K562 (cell line): ENCODE data around the gene BCAS1. TPM values are rescaled to one million over a fixed set of nuclear protein-coding genes. Genes with fewer than 3 reads are reported as not detected.

ENCODE experiments used
- CBX3 ChIP-seq, 2 experiments: IDR thresholded peaks; 1 replicate in 1 of 2; 2 replicates in 1 of 2; pipeline ENCODE4 v1.6.1; 2012; ENCODE audit warnings: inconsistent platforms in 2 of 2, low read length in 2 of 2, borderline replicate concordance in 1 of 2, control low read depth in 1 of 2
- ETS2 ChIP-seq: IDR thresholded peaks from 2 replicates; pipeline ENCODE4 v1.6.1; 2016; ENCODE audit warnings: borderline replicate concordance, missing genetic modification characterization, mild to moderate bottlenecking, moderate library complexity, missing compliant biosample characterization; ENCODE audit not compliant: poor library complexity, severe bottlenecking
- ETV5 ChIP-seq: sonication (generic); formaldehyde crosslinking; IDR thresholded peaks from 2 replicates; pipeline ENCODE4 v1.4.0; 2020; ENCODE audit warnings: low read depth, mild to moderate bottlenecking, missing genetic modification reagents
- GATAD2B ChIP-seq: fragments of 450-650 bp; IDR thresholded peaks from 2 replicates; pipeline ENCODE4 v1.6.1; 2017; ENCODE audit warnings: mild to moderate bottlenecking, borderline replicate concordance
- ILF3 ChIP-seq: fragments of 450-650 bp; IDR thresholded peaks from 2 replicates; pipeline ENCODE4 v1.6.1; 2018; ENCODE audit warnings: antibody characterized with exemption, mild to moderate bottlenecking, moderate library complexity, borderline replicate concordance
- KLF6 ChIP-seq: fragments of 250-450 bp; sonication (Bioruptor Pico); IDR thresholded peaks from 2 replicates; pipeline ENCODE4 v1.4.0; 2020; ENCODE audit warnings: mild to moderate bottlenecking, moderate library complexity, borderline replicate concordance
- MTA1 ChIP-seq: fragments of 450-650 bp; IDR thresholded peaks from 2 replicates; pipeline ENCODE4 v1.6.1; 2017; ENCODE audit warnings: borderline replicate concordance
- MTA2 ChIP-seq: fragments of 450-650 bp; IDR thresholded peaks from 2 replicates; pipeline ENCODE4 v1.6.1; 2016; ENCODE audit warnings: low read depth
- NCOA2 ChIP-seq, 2 experiments: fragments of 450-650 bp; IDR thresholded peaks; 2 replicates each; pipeline ENCODE4 v1.6.1; 2018; ENCODE audit warnings: mild to moderate bottlenecking in 2 of 2, moderate library complexity in 1 of 2; ENCODE audit not compliant: partially characterized antibody in 2 of 2
- PHTF2 ChIP-seq: fragments of 250-450 bp; sonication (Bioruptor Pico); IDR thresholded peaks from 2 replicates; pipeline ENCODE4 v1.5.0; 2021; ENCODE audit warnings: mild to moderate bottlenecking
- TOE1 ChIP-seq, 2 experiments: fragments of 450-650 bp in 1 of 2; sonication (generic) in 1 of 2; formaldehyde crosslinking in 1 of 2; IDR thresholded peaks; 2 replicates each; pipeline versions ENCODE4 v1.7.1 to v1.8.0; 2016 to 2022; ENCODE audit warnings: borderline replicate concordance in 2 of 2, mild to moderate bottlenecking in 2 of 2, antibody characterized with exemption in 1 of 2, inconsistent platforms in 1 of 2, low read depth in 1 of 2, missing genetic modification reagents in 1 of 2, moderate library complexity in 1 of 2
- XRCC3 ChIP-seq: fragments of 450-650 bp; IDR thresholded peaks from 2 replicates; pipeline ENCODE4 v1.6.1; 2017; ENCODE audit warnings: mild to moderate bottlenecking, moderate library complexity
- ZBTB1 ChIP-seq: sonication (generic); formaldehyde crosslinking; IDR thresholded peaks from 2 replicates; pipeline ENCODE4 v1.8.1; 2023; ENCODE audit warnings: missing genetic modification reagents, low read depth, mild to moderate bottlenecking, borderline replicate concordance
- ZBTB33 ChIP-seq: sonication (generic); formaldehyde crosslinking; IDR thresholded peaks from 2 replicates; pipeline ENCODE4 v1.8.1; 2023; ENCODE audit warnings: mild to moderate bottlenecking, missing genetic modification reagents
- ZKSCAN8 ChIP-seq: fragments of 200-800 bp; sonication (Bioruptor generic); IDR thresholded peaks from 2 replicates; pipeline ENCODE4 v1.6.1; 2016; ENCODE audit warnings: missing genetic modification characterization, missing compliant biosample characterization
- ZNF134 ChIP-seq: fragments of 250-450 bp; sonication (Bioruptor Pico); conservative IDR thresholded peaks from 2 replicates; pipeline ENCODE4 v1.4.0; 2020
- ZNF280B ChIP-seq: fragments of 250-450 bp; sonication (Bioruptor Pico); IDR thresholded peaks from 2 replicates; pipeline ENCODE4 v1.5.1; 2021; ENCODE audit warnings: mild to moderate bottlenecking
- ZNF436 ChIP-seq: fragments of 250-450, 450-650 bp; sonication (Bioruptor Pico); formaldehyde crosslinking; IDR thresholded peaks from 2 replicates; pipeline ENCODE4 v1.7.0; 2020; ENCODE audit warnings: mild to moderate bottlenecking
- ZNF586 ChIP-seq: fragments of 450-650 bp; formaldehyde crosslinking; conservative IDR thresholded peaks from 2 replicates; pipeline ENCODE4 v1.4.0; 2020; ENCODE audit warnings: mild to moderate bottlenecking, moderate library complexity
- polyA plus RNA-seq, 8 experiments: library from polyadenylated mRNA; depleted of rRNA in 4 of 8; stranded (reverse) in 5 of 8; unstranded in 3 of 8; fragments of >200 nt; fragmentation: Nextera tagmentation in 2 of 8; fragmentation: Illumina TruSeq in 1 of 8; extraction: Ambion mirVana in 2 of 8; extraction: Trizol in 1 of 8; gene quantifications; 2 replicates each; pipeline versions ENCODE4 v1.2.1 to v1.2.3, GENCODE V29; 2011 to 2014; ENCODE audit warnings: inconsistent platforms in 1 of 8, missing spikeins in 1 of 8
- total RNA-seq, 7 experiments: library from RNA; depleted of rRNA in 6 of 7; stranded (reverse); fragments of >200 nt in 6 of 7; fragmentation: Illumina TruSeq in 2 of 7; extraction: Trizol in 2 of 7; gene quantifications; 2 replicates each; pipeline versions ENCODE4 v1.2.1 to v1.2.3, GENCODE V29; 2011 to 2021; ENCODE audit warnings: low replicate concordance in 1 of 7
- TF ChIP-seq, protein P1 (sequence below): sonication (generic); formaldehyde crosslinking; IDR thresholded peaks from 2 replicates; pipeline ENCODE4 v1.9.0; 2022; ENCODE audit warnings: mild to moderate bottlenecking, missing genetic modification reagents

BCAS1 gene
- total and polyA plus RNA-seq, 9 of the 15 experiments (the other 6 are each of a cell fraction or from before 2014, with no cell fraction given), result 0.18 to 2.3 (median 0.93) TPM

- TF ChIP-seq MTA1 (peak; percentile 33; the same call in 1 of the 2 replicates), ZBTB33 (CRISPR knock-in tag) (no peak), ZKSCAN8 (CRISPR knock-in tag) (no peak), ZBTB1 (CRISPR knock-in tag) (no peak), CBX3 (IDR thresholded peaks at IDR 0.05; ENCODE audit: borderline replicate concordance in 1 of 2, low read length in 2 of 2) (peak in 1 of 2 experiments; percentile 29; a peak in 1 of 3 replicates), ZNF134 (CRISPR knock-in tag) (peak; percentile 76), MTA2 (peak; percentile 93), ZNF280B (CRISPR knock-in tag) (no peak), ETV5 (peak; percentile 43; the same call in 1 of the 2 replicates), TOE1 (IDR thresholded peaks at IDR 0.05; ENCODE audit: borderline replicate concordance) (no peak), TOE1 (CRISPR knock-in tag; IDR thresholded peaks at IDR 0.05; ENCODE audit: borderline replicate concordance, low read depth) (no peak), PHTF2 (no peak), KLF6 (no peak), ZNF436 (CRISPR knock-in tag) (no peak), GATAD2B (peak; percentile 64), NCOA2 (IDR thresholded peaks at IDR 0.05; ENCODE audit: partially characterized antibody in 2 of 2) (peak in 1 of 2 experiments; percentile 24), ILF3 (no peak), ZNF586 (CRISPR knock-in tag) (no peak), ETS2 (tag) (no peak), XRCC3 (no peak)
- TF ChIP-seq, protein P1, sequence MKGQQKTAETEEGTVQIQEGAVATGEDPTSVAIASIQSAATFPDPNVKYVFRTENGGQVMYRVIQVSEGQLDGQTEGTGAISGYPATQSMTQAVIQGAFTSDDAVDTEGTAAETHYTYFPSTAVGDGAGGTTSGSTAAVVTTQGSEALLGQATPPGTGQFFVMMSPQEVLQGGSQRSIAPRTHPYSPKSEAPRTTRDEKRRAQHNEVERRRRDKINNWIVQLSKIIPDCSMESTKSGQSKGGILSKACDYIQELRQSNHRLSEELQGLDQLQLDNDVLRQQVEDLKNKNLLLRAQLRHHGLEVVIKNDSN (CRISPR knock-in tag), result 0 out of 2 replicates have a peak, but pooled peaks have one; percentile 15
Observed at GRCh38 chr20:54065601-54066038, 4.8 kb downstream of the BCAS1 start (continued).
